Upper lobe of right lung (tissue), 1 donor: ENCODE measurements around the gene KCNMA1. TPM values are rescaled to one million over a fixed set of nuclear protein-coding genes. Genes with fewer than 3 reads are reported as not detected.

ENCODE experiments used
- ATAC-seq: fragments of 200-7000 bp; cut with Tn5 transposase; one replicate; pipeline ENCODE4 v1.9.1; 2020; ENCODE audit warnings: mild to moderate bottlenecking, moderate library complexity
- DNase-seq: peaks from one replicate; pipeline ENCODE4 v3.0.0-alpha.2; 2020
- H3K27ac ChIP-seq: fragments of 200-600 bp; one replicate; pipeline ENCODE4 v1.8.0; 2022
- H3K27me3 ChIP-seq: fragments of 200-600 bp; one replicate; pipeline ENCODE4 v1.8.0; 2022; ENCODE audit warnings: mild to moderate bottlenecking
- H3K36me3 ChIP-seq: fragments of 200-600 bp; one replicate; pipeline ENCODE4 v1.8.0; 2022
- H3K4me1 ChIP-seq: fragments of 200-600 bp; one replicate; pipeline ENCODE4 v1.8.0; 2022
- H3K4me3 ChIP-seq: fragments of 200-600 bp; one replicate; pipeline ENCODE4 v1.8.0; 2022; ENCODE audit warnings: mild to moderate bottlenecking
- H3K9me3 ChIP-seq: fragments of 200-600 bp; one replicate; pipeline ENCODE4 v1.8.0; 2022
- intact Hi-C: fragments of 100-400 bp; cut with DNase I; formaldehyde crosslinking; loops from one replicate; pipeline ENCODE4 v1.11.0; 2022
- total RNA-seq: library from RNA; stranded (reverse); fragmentation: NEBNext Ultra II Directional; extraction: Animal tissue kit (Norgen Biotek cat#: 25700); gene quantifications from one replicate; pipeline ENCODE4 v1.2.1, GENCODE V29; 2021
- TF ChIP-seq, protein P1 (sequence below): fragments of 200-600 bp; IDR thresholded peaks from one replicate; pipeline ENCODE4 v1.8.0; 2022; ENCODE audit warnings: antibody characterized with exemption
- donor health status: DM: no; HTN: yes; CAD: no; lungs with severe emphysema.

Gene KCNMA1
- total RNA-seq, 1 donor from 2014 or later: 26.3 TPM

DNA sequence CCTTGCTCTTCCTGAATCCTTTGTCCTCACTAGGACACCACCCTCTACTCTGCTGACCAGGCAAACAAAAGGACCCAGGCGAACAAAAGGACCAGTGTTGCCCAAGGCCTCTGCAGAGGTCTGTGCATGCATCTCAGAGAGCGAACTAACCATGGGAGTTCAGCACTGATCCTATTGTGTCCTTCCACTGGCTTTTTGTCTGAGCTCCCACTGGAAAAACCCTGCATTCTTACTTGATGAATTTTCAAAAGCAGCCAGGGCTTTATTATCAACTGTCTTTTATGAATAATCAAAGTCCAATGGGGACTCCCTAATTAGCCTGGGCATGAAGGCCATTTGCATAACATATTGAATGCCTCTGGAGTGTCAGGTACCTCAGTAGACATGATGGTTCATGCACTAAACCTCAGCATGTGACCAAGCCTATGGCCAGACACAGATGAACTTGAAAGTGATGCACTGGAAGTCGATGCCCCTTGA is 140.6 kb downstream of the KCNMA1 start:
- H3K36me3 ChIP-seq: no peaks in the 10 kb centered on the region
- intact Hi-C loops: no loop called here
- H3K4me1 ChIP-seq: no peaks in the 10 kb centered on the region
- no peak overlapping the region for H3K27ac ChIP-seq
- no peaks in the 10 kb centered on the region for H3K27me3 ChIP-seq
- no peak for ATAC-seq
- H3K9me3 ChIP-seq: no peaks in the 10 kb centered on the region
- no peak for DNase-seq
- TF ChIP-seq, protein P1, sequence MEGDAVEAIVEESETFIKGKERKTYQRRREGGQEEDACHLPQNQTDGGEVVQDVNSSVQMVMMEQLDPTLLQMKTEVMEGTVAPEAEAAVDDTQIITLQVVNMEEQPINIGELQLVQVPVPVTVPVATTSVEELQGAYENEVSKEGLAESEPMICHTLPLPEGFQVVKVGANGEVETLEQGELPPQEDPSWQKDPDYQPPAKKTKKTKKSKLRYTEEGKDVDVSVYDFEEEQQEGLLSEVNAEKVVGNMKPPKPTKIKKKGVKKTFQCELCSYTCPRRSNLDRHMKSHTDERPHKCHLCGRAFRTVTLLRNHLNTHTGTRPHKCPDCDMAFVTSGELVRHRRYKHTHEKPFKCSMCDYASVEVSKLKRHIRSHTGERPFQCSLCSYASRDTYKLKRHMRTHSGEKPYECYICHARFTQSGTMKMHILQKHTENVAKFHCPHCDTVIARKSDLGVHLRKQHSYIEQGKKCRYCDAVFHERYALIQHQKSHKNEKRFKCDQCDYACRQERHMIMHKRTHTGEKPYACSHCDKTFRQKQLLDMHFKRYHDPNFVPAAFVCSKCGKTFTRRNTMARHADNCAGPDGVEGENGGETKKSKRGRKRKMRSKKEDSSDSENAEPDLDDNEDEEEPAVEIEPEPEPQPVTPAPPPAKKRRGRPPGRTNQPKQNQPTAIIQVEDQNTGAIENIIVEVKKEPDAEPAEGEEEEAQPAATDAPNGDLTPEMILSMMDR: no peak
- no peak overlapping the region for H3K4me3 ChIP-seq

DNA sequence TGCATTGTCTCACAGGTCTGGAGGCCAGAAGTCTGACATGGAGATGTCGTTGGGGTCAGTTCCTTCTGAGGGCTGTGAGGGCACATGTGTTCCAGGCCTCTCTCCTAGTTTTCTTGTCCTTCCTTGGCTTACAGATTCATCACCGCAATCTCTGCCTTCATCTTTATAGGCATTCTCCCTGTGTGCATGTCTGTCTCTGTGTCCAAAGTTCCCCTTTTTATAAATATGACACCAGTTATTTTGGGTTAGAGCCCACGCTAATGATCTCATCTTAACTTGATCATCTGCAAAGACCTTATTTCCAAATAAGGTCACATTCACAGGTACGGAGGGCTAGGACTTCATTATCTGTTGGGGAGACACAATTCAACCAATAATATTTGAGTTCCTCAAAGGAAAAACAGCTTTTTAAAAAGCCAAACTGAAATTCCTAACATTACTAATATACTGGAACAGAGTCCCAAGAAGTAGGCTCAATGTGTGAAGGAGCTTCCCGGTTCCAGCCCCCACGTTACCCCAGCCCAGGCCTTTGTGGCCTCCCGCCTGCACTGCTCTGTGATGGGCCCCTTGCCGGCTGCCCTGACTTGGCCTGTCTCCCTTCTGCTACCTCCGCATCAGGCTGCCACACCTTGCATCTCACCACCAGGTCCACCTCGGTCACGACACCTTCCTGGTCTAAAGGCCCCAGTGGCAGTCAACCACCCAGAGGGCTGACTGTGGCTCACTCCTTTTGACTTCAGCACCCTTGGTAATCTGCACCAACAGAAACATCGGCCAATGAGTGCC is 142.7 kb downstream of the KCNMA1 start:
- TF ChIP-seq, protein P1: no peak
- no peaks in the 10 kb centered on the region for H3K9me3 ChIP-seq
- no peak overlapping the region for H3K4me3 ChIP-seq
- H3K36me3 ChIP-seq: no peaks in the 10 kb centered on the region
- ATAC-seq: no peak
- DNase-seq: no peak
- H3K27ac ChIP-seq: no peak overlapping the region
- H3K4me1 ChIP-seq: no peaks in the 10 kb centered on the region
- intact Hi-C loops: no loop called here
- no peaks in the 10 kb centered on the region for H3K27me3 ChIP-seq

DNA sequence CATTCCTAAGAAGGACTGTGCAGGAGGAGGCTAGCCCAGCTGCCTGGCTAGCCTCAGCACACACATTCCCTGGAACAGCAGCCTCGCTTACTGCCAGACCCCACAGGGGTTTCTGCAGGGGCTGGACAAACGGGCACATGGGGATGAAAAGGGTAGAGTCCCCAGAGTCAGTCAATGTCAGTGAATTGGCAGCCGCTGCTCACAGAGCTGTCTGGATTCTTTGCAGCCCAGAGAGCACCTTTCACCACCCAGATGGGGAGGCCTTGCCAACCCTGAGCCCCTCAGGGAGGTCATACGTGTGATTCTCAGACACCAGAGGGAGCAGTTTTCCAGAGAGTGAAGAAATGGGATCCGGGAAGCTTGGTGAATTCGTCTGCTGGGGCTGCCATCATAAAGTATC is 143.3 kb downstream of the KCNMA1 start:
- intact Hi-C loops: no loop called here
- no peak for DNase-seq
- no peaks in the 10 kb centered on the region for H3K27me3 ChIP-seq
- no peak for ATAC-seq
- H3K9me3 ChIP-seq: no peaks in the 10 kb centered on the region
- no peak overlapping the region for H3K27ac ChIP-seq
- no peaks in the 10 kb centered on the region for H3K36me3 ChIP-seq
- TF ChIP-seq, protein P1: peak; percentile 9
- no peaks in the 10 kb centered on the region for H3K4me1 ChIP-seq
- no peak overlapping the region for H3K4me3 ChIP-seq

DNA sequence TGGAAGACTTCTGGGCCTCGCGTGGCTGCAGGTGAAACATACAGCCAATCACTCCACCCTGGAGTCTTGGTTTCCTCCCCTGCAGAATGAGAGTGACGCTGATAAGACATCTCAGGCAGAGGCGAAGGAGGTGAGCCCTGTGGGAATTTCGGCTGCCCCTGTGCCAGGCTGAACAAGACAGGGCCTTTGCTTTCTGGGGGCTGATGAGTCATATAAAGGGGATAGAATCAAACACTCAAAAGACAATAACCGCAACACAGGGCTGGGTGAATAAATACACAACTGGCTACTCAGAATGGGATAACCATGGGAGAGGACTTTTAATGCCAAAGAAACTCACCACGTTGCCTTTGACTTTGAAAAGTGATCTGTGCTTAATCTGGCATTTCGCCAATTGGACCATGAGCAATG is 143.8 kb downstream of the KCNMA1 start:
- no peaks in the 10 kb centered on the region for H3K4me1 ChIP-seq
- intact Hi-C loops: no loop called here
- TF ChIP-seq, protein P1: no peak
- H3K27me3 ChIP-seq: no peaks in the 10 kb centered on the region
- ATAC-seq: no peak
- no peaks in the 10 kb centered on the region for H3K36me3 ChIP-seq
- DNase-seq: no peak
- no peak overlapping the region for H3K4me3 ChIP-seq
- no peaks in the 10 kb centered on the region for H3K9me3 ChIP-seq
- H3K27ac ChIP-seq: no peak overlapping the region

DNA sequence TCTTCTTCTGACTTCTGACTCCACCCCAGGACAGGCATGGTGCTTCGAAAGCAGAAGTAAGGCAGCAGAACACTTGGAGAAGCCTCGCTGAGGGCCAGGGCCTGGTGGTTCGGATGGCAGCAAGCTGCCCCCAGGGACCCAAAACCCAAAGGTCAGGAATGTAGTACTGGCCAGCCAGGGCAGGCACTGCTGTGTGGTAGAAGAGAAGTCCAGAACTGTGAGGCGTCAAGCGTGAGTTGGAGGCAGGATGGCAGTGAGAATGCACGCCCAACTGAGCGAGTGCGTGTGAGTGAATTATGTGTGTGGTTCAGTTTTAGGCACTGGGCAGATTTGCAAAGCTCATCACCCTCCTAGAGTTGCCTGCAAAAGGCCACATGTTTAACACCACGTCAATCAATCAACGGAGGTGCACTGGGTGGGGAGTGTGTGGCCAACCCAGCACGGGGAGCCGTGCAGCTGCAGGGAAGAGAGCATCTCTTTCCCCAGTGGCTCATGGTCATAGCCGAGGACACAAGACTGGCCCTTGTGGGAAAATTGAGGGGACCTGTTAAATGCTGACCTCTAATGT is 144.3 kb downstream of the KCNMA1 start:
- DNase-seq: no peak
- H3K27me3 ChIP-seq: no peaks in the 10 kb centered on the region
- no peak overlapping the region for H3K4me3 ChIP-seq
- H3K9me3 ChIP-seq: no peaks in the 10 kb centered on the region
- ATAC-seq: no peak
- H3K36me3 ChIP-seq: no peaks in the 10 kb centered on the region
- no peak overlapping the region for H3K27ac ChIP-seq
- no peaks in the 10 kb centered on the region for H3K4me1 ChIP-seq
- TF ChIP-seq, protein P1: no peak
- intact Hi-C loops: no loop called here
